A549 (cell line): ENCODE results near the gene SLC22A31. TPM values are rescaled to one million over a fixed set of nuclear protein-coding genes. Genes with fewer than 3 reads are reported as not detected.
A peak's percentile ranks its signal among the peaks of the same experiment; 100 is the strongest.
"Not testable (repeated sequence)": the region's sequence is repeated elsewhere in the genome, so short reads cannot be mapped to it uniquely, and the experiment has no call there.

Experiments
- ATAC-seq, 2 experiments: fragments of 200-7000 bp in 1 of 2; fragments of >200 bp in 1 of 2; cut with Nextera tagmentation in 1 of 2; cut with Tn5 transposase in 1 of 2; 3 replicates each; pipeline versions ENCODE4 v1.8.0 to v1.9.1; 2018 to 2020; ENCODE audit warnings: mild to moderate bottlenecking in 1 of 2, moderate library complexity in 1 of 2
- CTCF ChIA-PET: fragments of 300-600 bp; sonication (Branson Sonifier 250); formaldehyde crosslinking; extraction: SDS; loops from one replicate; lab custom pipeline; 2021; ENCODE audit warnings: antibody characterized with exemption, inconsistent platforms; lab: Yijun Ruan, JAX
- POLR2A ChIA-PET: fragments of 350-600 bp; formaldehyde crosslinking; extraction: SDS; loops from one replicate; lab custom pipeline; 2021; ENCODE audit warnings: antibody characterized with exemption, inconsistent platforms; lab: Yijun Ruan, JAX
- DNase-seq, 2 experiments: peaks; one replicate each; pipeline versions ENCODE4 v3.0.0 to v3.0.0-alpha.2; 2011 to 2016; ENCODE audit warnings: low read depth in 1 of 2, low spot score in 1 of 2
- FAIRE-seq: peaks from 2 replicates; lab custom pipeline; 2011; peaks lifted over from hg19 to GRCh38; lab: Jason Lieb, UNC
- H3K27ac ChIP-seq, 2 experiments: fragments of >200 bp; sonication (Bioruptor Twin); formaldehyde crosslinking; 3 replicates each; pipeline ENCODE4 v1.5.1; 2016 to 2017
- H3K4me1 ChIP-seq: fragments of >200 bp; sonication (Bioruptor Twin); formaldehyde crosslinking; 3 replicates; pipeline ENCODE4 v1.6.1; 2016
- H3K4me2 ChIP-seq: fragments of >200 bp; sonication (Bioruptor Twin); formaldehyde crosslinking; 3 replicates; pipeline ENCODE4 v1.6.1; 2016
- H3K4me3 ChIP-seq: fragments of >200 bp; sonication (Bioruptor Twin); formaldehyde crosslinking; 3 replicates; pipeline ENCODE4 v1.5.1; 2016
- H3K9me3 ChIP-seq: fragments of >200 bp; sonication (Bioruptor Twin); formaldehyde crosslinking; 3 replicates; pipeline ENCODE4 v1.6.1; 2016
- CEBPB ChIP-seq, 2 experiments: fragments of >200 bp in 1 of 2; sonication (Bioruptor Twin) in 1 of 2; formaldehyde crosslinking in 1 of 2; IDR thresholded peaks; 2 replicates each; pipeline ENCODE4 v1.6.1; 2012 to 2016
- CHD2 ChIP-seq: fragments of 150-350 bp; IDR thresholded peaks from 2 replicates; pipeline ENCODE4 v1.6.1; 2014; ENCODE audit warnings: low read length; ENCODE audit not compliant: partially characterized antibody
- CHD4 ChIP-seq: fragments of 200-600 bp; sonication (generic); IDR thresholded peaks from 2 replicates; pipeline ENCODE4 v1.6.1; 2016; ENCODE audit warnings: antibody characterized with exemption, mild to moderate bottlenecking, borderline replicate concordance
- EP300 ChIP-seq, 2 experiments: fragments of >200 bp; sonication (Bioruptor Twin); formaldehyde crosslinking; IDR thresholded peaks; 2 replicates in 1 of 2; 3 replicates in 1 of 2; pipeline ENCODE4 v1.6.1; 2016 to 2017
- FOXS1 ChIP-seq: fragments of 250-450 bp; sonication (Bioruptor Pico); IDR thresholded peaks from 2 replicates; pipeline ENCODE4 v1.5.0; 2020; ENCODE audit warnings: mild to moderate bottlenecking, moderate library complexity
- GATA3 ChIP-seq: IDR thresholded peaks from 2 replicates; pipeline ENCODE4 v1.6.1; 2012; ENCODE audit warnings: borderline replicate concordance
- JUNB ChIP-seq: fragments of >200 bp; sonication (Bioruptor Twin); formaldehyde crosslinking; IDR thresholded peaks from 2 replicates; pipeline ENCODE4 v1.6.1; 2016
- KDM5A ChIP-seq: fragments of 200-600 bp; sonication (generic); IDR thresholded peaks from 2 replicates; pipeline ENCODE4 v1.6.1; 2016; ENCODE audit warnings: antibody characterized with exemption, mild to moderate bottlenecking
- MAFK ChIP-seq: fragments of 450-650 bp; IDR thresholded peaks from 2 replicates; pipeline ENCODE4 v1.6.1; 2014; ENCODE audit not compliant: partially characterized antibody
- MYC ChIP-seq: IDR thresholded peaks from 2 replicates; pipeline ENCODE4 v1.6.1; 2012; ENCODE audit warnings: mild to moderate bottlenecking, inconsistent platforms, low read length, improper control_type of control experiment, borderline replicate concordance
- PHF8 ChIP-seq: fragments of 200-600 bp; sonication (generic); IDR thresholded peaks from 2 replicates; pipeline ENCODE4 v1.6.1; 2016; ENCODE audit warnings: low read depth, mild to moderate bottlenecking, antibody characterized with exemption, moderate library complexity, borderline replicate concordance
- POLR2AphosphoS2 ChIP-seq: conservative IDR thresholded peaks from 2 replicates; pipeline ENCODE4 v1.6.1; 2012; ENCODE audit warnings: low read length, improper control_type of control experiment, inconsistent platforms
- TFCP2L1 ChIP-seq: fragments of 250-450 bp; sonication (Bioruptor Pico); IDR thresholded peaks from 2 replicates; pipeline ENCODE4 v1.5.0; 2021; ENCODE audit warnings: mild to moderate bottlenecking
- ZFP36 ChIP-seq: fragments of 450-650 bp; IDR thresholded peaks from 2 replicates; pipeline ENCODE4 v1.6.1; 2014; ENCODE audit warnings: borderline replicate concordance; ENCODE audit not compliant: partially characterized antibody
- ZNF302 ChIP-seq: fragments of 250-450 bp; sonication (Bioruptor Pico); IDR thresholded peaks from 2 replicates; pipeline ENCODE4 v1.9.0; 2021; ENCODE audit warnings: inconsistent platforms, mild to moderate bottlenecking, moderate library complexity
- whole genome bisulfite sequencing: methylation state at CpG from one replicate; pipeline ENCODE4 v1.1.6; 2017; ENCODE audit errors: missing lambda C conversion rate; 5-methylcytosine and 5-hydroxymethylcytosine counted together
- polyA plus RNA-seq, 4 experiments: library from polyadenylated mRNA; depleted of rRNA in 3 of 4; stranded (reverse); fragments of >200 nt; fragmentation: RNase III in 1 of 4; extraction: RNeasy Plus Mini Kit Qiagen cat#74134 plus additional on column Dnase treatment in 1 of 4; gene quantifications; 2 replicates in 3 of 4; 3 replicates in 1 of 4; pipeline ENCODE4 v1.2.3, GENCODE V29; 2011 to 2017
- TF ChIP-seq, protein P1 (sequence below): fragments of 450-650 bp; IDR thresholded peaks from 2 replicates; pipeline ENCODE4 v1.6.1; 2014; ENCODE audit warnings: antibody characterized with exemption
- TF ChIP-seq, protein P2 (sequence below): IDR thresholded peaks from 2 replicates; pipeline ENCODE4 v1.6.1; 2012
- TF ChIP-seq, protein P3 (sequence below): IDR thresholded peaks from 2 replicates; pipeline ENCODE4 v1.6.1; 2012
- TF ChIP-seq, protein P4 (sequence below): IDR thresholded peaks from 2 replicates; pipeline ENCODE4 v1.6.1; 2012; ENCODE audit warnings: low read depth, borderline replicate concordance

SLC22A31 gene
- polyA plus RNA-seq, 2 of the 4 experiments (the other 2 are of a cell fraction): 0.36 to 0.77 TPM

DNA sequence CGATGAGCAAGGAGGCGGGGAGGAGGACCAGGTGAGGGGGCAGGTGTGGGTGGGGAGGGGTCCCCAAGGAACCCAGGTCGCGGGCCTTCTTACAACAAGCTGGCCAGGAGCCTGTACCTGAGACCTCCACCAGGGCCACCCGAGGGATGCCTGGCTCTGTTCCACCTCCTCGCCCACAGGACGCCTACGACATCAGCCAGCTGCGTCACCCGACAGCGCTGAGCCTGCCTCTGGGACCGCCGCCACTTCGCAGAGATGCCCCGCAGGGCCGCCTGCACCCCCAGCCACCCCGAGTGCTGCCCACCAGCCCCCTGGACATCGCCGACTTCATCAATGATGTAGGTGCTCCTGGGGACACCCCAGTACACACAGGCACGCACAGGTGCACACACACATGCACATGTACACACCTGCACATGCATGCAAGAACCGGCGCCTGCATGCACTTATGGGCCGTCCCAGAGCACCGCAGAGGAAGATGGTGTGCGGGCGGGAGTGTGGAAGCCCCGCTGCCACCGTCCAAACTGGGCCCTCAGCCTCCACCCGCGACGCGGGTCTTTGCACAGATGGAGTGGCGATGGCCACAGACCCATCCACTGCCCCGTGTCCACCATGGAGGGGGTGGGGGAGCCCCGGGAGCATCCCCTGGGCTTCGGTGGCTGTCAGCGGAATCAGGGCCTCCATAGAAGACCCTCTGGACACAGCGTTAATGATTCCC is 6.6 kb downstream of the SLC22A31 start:
- TF ChIP-seq MAFK (no peak), CHD4 (no peak), POLR2AphosphoS2 (no peak), PHF8 (no peak), ZNF302 (CRISPR knock-in tag) (no peak), CEBPB (IDR thresholded peaks at IDR 0.05) (no peak), JUNB (no peak), EP300 (IDR thresholded peaks at IDR 0.05) (no peak), MYC (no peak), FOXS1 (CRISPR knock-in tag) (no peak)
- TF ChIP-seq, protein P1, sequence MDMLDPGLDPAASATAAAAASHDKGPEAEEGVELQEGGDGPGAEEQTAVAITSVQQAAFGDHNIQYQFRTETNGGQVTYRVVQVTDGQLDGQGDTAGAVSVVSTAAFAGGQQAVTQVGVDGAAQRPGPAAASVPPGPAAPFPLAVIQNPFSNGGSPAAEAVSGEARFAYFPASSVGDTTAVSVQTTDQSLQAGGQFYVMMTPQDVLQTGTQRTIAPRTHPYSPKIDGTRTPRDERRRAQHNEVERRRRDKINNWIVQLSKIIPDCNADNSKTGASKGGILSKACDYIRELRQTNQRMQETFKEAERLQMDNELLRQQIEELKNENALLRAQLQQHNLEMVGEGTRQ: no peak
- ATAC-seq: peak in 1 of 2 experiments; percentile 5; a peak in 3 of 6 replicates
- Histone ChIP-seq H3K4me1 (peaks cover 7% of the 10 kb centered on the region; the same call in 1 of the 3 replicates), H3K4me2 (peak overlapping the region; percentile 99), H3K9me3 (no peaks in the 10 kb centered on the region), H3K4me3 (peak overlapping the region; percentile 49; the same call in 1 of the 3 replicates), H3K27ac (no peak overlapping the region; a peak in 1 of 6 replicates)
- ChIA-PET CTCF (interaction anchor here (1.2 kb wide), 1 partner anchor 26 kb away, joined by 4 read pairs; no protein-coding TSS in a partner anchor), POLR2A (no interaction called here)
- DNase-seq: no peak
- 75% methylated on average over 12 of the region's 38 CpGs for WGBS
- FAIRE-seq: no peak

DNA sequence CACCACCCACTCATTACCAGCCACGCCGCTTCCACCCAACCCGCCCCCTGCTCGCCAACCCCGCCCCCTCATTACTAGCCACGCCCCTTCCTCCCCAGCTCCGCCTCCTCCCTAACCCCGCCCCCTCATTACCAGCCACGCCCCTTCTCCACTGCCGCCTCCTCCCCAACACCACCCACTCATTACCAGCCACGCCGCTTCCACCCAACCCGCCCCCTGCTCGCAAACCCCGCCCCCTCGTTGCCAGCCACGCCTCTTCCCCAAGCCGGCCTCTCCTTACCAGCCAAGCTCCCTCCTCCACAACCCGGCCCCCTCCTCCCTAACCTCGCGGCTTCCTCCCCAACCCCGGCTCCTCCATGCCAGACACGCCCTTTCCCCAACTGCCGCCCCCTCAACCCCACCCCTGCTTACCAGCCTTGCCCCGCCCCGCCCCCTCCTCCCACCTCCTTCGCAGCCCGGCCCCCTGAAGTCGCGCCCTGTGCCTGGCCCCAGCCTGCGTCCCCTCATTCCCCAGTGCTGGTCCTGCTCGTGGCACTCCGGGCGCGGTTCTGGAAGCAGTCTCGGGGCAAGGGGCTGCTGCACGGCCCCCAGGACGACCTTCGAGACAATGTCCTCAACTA is 7.3 kb downstream of the SLC22A31 start:
- Histone ChIP-seq H3K4me2 (peak overlapping the region; percentile 99), H3K27ac (peak overlapping the region in 1 of 2 experiments; percentile 26; a peak in 1 of 6 replicates), H3K4me1 (peaks cover 7% of the 10 kb centered on the region; the same call in 1 of the 3 replicates), H3K4me3 (peak overlapping the region; percentile 49; the same call in 2 of the 3 replicates), H3K9me3 (no peaks in the 10 kb centered on the region)
- ATAC-seq: peak; percentile 10 to 47; a peak in 5 of 6 replicates
- no peak for FAIRE-seq
- 0% methylated on average over 1 of the region's 39 CpGs for WGBS
- CTCF ChIA-PET: interaction anchor here (1.2 kb wide), 1 partner anchor 26 kb away, joined by 4 read pairs; no protein-coding TSS in a partner anchor
- TF ChIP-seq CHD2 (no peak), ZFP36 (no peak), ZNF302 (CRISPR knock-in tag) (no peak), EP300 (IDR thresholded peaks at IDR 0.05) (no peak), GATA3 (no peak), CHD4 (no peak)
- peak in 1 of 2 experiments; percentile 84 for DNase-seq
- POLR2A ChIA-PET: interaction anchor here (0.6 to 1.1 kb wide), 3 partner anchors 24 to 362 kb away, joined by 3 to 5 read pairs (median 3); partner anchors contain the start of genes TRAPPC2L and ZNF778

DNA sequence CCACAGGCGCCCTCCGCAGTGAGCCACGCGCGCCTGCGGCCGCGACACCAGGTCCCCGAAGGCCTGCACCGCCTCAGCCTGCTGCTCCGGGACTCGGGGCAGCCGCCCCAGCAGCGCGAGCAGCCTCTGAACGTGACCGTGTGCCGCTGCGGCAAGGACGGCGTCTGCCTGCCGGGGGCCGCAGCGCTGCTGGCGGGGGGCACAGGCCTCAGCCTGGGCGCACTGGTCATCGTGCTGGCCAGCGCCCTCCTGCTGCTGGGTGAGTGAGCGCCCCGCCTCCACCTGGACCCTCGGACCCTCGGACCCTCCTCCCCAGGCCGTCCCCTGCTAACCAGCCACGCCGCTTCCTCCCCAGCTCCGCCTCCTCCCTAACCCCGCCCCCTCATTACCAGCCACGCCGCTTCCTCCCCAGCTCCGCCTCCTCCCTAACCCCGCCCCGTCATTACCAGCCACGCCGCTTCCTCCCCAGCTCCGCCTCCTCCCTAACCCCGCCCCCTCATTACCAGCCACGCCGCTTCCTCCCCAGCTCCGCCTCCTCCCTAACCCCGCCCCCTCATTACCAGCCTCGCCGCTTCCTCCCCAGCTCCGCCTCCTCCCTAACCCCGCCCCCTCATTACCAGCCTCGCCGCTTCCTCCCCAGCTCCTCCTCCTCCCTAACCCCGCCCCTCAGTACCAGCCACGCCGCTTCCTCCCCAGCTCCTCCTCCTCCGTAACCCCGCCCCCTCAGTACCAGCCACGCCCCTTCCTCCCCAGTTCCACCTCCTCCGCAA is 8.0 kb downstream of the SLC22A31 start:
- ATAC-seq (peak; percentile 15 to 58; a peak in 5 of 6 replicates), DNase-seq (peak in 1 of 2 experiments; percentile 92)
- FAIRE-seq, H3K4me1 ChIP-seq, H3K9me3 ChIP-seq: not testable (repeated sequence)
- ChIA-PET POLR2A (interaction anchor here (0.6 to 1.1 kb wide), 3 partner anchors 25 to 361 kb away, joined by 3 to 5 read pairs (median 3); partner anchors contain the start of genes TRAPPC2L and ZNF778), CTCF (interaction anchor here (1.2 kb wide), 1 partner anchor 25 kb away, joined by 4 read pairs; no protein-coding TSS in a partner anchor)
- H3K27ac ChIP-seq: peak overlapping the region; percentile 48 to 71; a peak in 4 of 6 replicates
- peak overlapping the region; percentile 99 for H3K4me2 ChIP-seq
- H3K4me3 ChIP-seq: peak overlapping the region; percentile 49
- WGBS: 0% methylated on average over 9 of the region's 63 CpGs

DNA sequence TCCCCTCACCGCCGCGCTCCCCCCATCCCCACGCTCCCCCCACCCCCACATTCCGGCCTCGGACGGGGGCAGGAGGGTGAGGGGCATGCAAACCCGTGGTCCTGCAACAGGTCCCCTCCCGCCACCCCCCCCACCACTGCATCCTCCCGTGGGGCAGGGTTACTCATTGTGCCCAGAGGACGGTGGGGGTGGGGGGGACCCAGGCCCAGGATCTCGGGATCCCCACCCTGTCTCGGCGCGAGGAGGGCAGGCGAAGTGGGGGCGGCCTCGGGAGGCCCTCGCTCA is 8.5 kb downstream of the SLC22A31 start:
- ChIA-PET POLR2A (no interaction called here), CTCF (no interaction called here)
- DNase-seq (no peak), FAIRE-seq (no peak), ATAC-seq (no peak)
- peaks cover 7% of the 10 kb centered on the region; the same call in 1 of the 3 replicates for H3K4me1 ChIP-seq
- TF ChIP-seq, protein P2, sequence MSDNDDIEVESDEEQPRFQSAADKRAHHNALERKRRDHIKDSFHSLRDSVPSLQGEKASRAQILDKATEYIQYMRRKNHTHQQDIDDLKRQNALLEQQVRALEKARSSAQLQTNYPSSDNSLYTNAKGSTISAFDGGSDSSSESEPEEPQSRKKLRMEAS: no peak
- TF ChIP-seq ZFP36: no peak
- no peak for TF ChIP-seq POLR2AphosphoS2
- TF ChIP-seq, protein P3, sequence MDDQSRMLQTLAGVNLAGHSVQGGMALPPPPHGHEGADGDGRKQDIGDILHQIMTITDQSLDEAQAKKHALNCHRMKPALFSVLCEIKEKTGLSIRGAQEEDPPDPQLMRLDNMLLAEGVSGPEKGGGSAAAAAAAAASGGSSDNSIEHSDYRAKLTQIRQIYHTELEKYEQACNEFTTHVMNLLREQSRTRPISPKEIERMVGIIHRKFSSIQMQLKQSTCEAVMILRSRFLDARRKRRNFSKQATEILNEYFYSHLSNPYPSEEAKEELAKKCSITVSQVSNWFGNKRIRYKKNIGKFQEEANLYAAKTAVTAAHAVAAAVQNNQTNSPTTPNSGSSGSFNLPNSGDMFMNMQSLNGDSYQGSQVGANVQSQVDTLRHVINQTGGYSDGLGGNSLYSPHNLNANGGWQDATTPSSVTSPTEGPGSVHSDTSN: no peak
- TF ChIP-seq CHD2: no peak
- no peak for TF ChIP-seq TFCP2L1 (CRISPR knock-in tag)
- TF ChIP-seq, protein P4, sequence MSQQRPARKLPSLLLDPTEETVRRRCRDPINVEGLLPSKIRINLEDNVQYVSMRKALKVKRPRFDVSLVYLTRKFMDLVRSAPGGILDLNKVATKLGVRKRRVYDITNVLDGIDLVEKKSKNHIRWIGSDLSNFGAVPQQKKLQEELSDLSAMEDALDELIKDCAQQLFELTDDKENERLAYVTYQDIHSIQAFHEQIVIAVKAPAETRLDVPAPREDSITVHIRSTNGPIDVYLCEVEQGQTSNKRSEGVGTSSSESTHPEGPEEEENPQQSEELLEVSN: no peak
- no peak for TF ChIP-seq KDM5A
- H3K9me3 ChIP-seq: no peaks in the 10 kb centered on the region
- H3K4me2 ChIP-seq: peak overlapping the region; percentile 99
- no CpG with 5 or more reads among the region's 19 CpGs for WGBS
- H3K27ac ChIP-seq: peak overlapping the region; percentile 48 to 71; a peak in 4 of 6 replicates
- peak overlapping the region; percentile 49 for H3K4me3 ChIP-seq
